PC-3 (cell line): ENCODE measurements around the gene TBC1D5.

ENCODE experiments used
- EZH2 ChIP-seq: fragments of 300-600 bp; sonication (generic); IDR thresholded peaks from one replicate; pipeline ENCODE4 v1.6.1; 2017; ENCODE audit warnings: antibody characterized with exemption, mild to moderate bottlenecking, low read length; ENCODE audit not compliant: unreplicated experiment
- EZH2phosphoT487 ChIP-seq: fragments of 300-600 bp; sonication (generic); IDR thresholded peaks from 2 replicates; pipeline ENCODE4 v1.6.1; 2018; ENCODE audit warnings: mild to moderate bottlenecking, antibody characterized with exemption, low read length, borderline replicate concordance
- TF ChIP-seq, protein P1 (sequence below): fragments of 300-600 bp; sonication (generic); conservative IDR thresholded peaks from 2 replicates; pipeline ENCODE4 v1.5.1; 2017; ENCODE audit warnings: antibody characterized with exemption, low read depth, mild to moderate bottlenecking, low read length

- TF ChIP-seq, protein P1, sequence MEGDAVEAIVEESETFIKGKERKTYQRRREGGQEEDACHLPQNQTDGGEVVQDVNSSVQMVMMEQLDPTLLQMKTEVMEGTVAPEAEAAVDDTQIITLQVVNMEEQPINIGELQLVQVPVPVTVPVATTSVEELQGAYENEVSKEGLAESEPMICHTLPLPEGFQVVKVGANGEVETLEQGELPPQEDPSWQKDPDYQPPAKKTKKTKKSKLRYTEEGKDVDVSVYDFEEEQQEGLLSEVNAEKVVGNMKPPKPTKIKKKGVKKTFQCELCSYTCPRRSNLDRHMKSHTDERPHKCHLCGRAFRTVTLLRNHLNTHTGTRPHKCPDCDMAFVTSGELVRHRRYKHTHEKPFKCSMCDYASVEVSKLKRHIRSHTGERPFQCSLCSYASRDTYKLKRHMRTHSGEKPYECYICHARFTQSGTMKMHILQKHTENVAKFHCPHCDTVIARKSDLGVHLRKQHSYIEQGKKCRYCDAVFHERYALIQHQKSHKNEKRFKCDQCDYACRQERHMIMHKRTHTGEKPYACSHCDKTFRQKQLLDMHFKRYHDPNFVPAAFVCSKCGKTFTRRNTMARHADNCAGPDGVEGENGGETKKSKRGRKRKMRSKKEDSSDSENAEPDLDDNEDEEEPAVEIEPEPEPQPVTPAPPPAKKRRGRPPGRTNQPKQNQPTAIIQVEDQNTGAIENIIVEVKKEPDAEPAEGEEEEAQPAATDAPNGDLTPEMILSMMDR: no peak
- no peak for TF ChIP-seq EZH2phosphoT487
- no peak for TF ChIP-seq EZH2
Measured at GRCh38 chr3:17407576-17407975, 334.9 kb downstream of the TBC1D5 start.
